Measurements from ENCODE around the gene NOC2L.

DNA sequence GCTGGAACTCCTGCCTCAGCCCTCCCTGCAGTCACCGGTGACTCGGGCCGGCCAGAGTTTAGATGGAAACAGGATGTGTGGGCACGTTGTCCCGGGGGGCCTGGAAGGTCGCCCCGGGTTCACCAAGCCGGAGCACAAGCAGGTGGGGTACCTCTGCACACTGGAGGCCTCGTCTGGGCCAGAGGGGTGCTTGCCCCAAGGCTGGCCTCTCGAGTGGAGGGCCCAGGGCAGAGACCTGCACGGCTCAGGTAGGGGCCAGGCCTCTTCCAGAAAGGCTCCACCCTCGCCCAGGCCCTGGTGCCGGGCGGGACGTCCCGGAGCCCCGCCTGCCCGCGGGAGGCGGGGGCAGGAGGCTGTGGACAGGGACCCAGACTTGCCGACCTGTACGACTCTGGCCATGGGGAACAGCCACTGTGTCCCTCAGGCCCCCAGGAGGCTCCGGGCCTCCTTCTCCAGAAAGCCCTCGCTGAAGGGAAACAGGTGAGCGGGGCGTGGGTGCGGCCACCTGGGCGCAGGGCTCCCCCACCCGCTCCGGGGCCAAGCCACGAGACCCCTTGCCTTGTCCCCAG, 7.2 kb upstream of the NOC2L start, which contains the start of gene PLEKHN1:
- TF ChIP-seq, protein P1, sequence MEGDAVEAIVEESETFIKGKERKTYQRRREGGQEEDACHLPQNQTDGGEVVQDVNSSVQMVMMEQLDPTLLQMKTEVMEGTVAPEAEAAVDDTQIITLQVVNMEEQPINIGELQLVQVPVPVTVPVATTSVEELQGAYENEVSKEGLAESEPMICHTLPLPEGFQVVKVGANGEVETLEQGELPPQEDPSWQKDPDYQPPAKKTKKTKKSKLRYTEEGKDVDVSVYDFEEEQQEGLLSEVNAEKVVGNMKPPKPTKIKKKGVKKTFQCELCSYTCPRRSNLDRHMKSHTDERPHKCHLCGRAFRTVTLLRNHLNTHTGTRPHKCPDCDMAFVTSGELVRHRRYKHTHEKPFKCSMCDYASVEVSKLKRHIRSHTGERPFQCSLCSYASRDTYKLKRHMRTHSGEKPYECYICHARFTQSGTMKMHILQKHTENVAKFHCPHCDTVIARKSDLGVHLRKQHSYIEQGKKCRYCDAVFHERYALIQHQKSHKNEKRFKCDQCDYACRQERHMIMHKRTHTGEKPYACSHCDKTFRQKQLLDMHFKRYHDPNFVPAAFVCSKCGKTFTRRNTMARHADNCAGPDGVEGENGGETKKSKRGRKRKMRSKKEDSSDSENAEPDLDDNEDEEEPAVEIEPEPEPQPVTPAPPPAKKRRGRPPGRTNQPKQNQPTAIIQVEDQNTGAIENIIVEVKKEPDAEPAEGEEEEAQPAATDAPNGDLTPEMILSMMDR (IDR thresholded peaks at IDR 0.05 in 4 of 5, conservative IDR thresholded peaks at IDR 0.05 in 1 of 5), result no peak
- no peak for TF ChIP-seq POLR2A (IDR thresholded peaks at IDR 0.05)

Measured in gastrocnemius medialis (tissue), 4 donors.